K562 (cell line): Measurements from ENCODE around the gene SMAD7. TPM values are rescaled to one million over a fixed set of nuclear protein-coding genes. Genes with fewer than 3 reads are reported as not detected.

ENCODE experiments used
- ARID4B ChIP-seq: sonication (generic); formaldehyde crosslinking; IDR thresholded peaks from 2 replicates; pipeline ENCODE4 v1.8.0; 2022; ENCODE audit warnings: mild to moderate bottlenecking, missing genetic modification reagents
- CBFB ChIP-seq: sonication (generic); formaldehyde crosslinking; IDR thresholded peaks from 2 replicates; pipeline ENCODE4 v1.4.0; 2020; ENCODE audit warnings: mild to moderate bottlenecking, missing genetic modification reagents
- CHD2 ChIP-seq: IDR thresholded peaks from 2 replicates; pipeline ENCODE4 v1.6.1; 2011; ENCODE audit warnings: low read depth, low read length
- CXXC5 ChIP-seq: fragments of 250-450 bp; sonication (Bioruptor Pico); IDR thresholded peaks from 2 replicates; pipeline ENCODE4 v1.8.0; 2022; ENCODE audit warnings: inconsistent platforms, mild to moderate bottlenecking, moderate library complexity
- ELF2 ChIP-seq: fragments of 250-450 bp; sonication (Bioruptor Pico); IDR thresholded peaks from 2 replicates; pipeline ENCODE4 v1.5.0; 2021; ENCODE audit warnings: mild to moderate bottlenecking
- ETV5 ChIP-seq: sonication (generic); formaldehyde crosslinking; IDR thresholded peaks from 2 replicates; pipeline ENCODE4 v1.4.0; 2020; ENCODE audit warnings: low read depth, mild to moderate bottlenecking, missing genetic modification reagents
- FOXJ2 ChIP-seq: fragments of 200-800 bp; sonication (Bioruptor generic); IDR thresholded peaks from 2 replicates; pipeline ENCODE4 v1.6.1; 2016; ENCODE audit warnings: missing genetic modification characterization, missing compliant biosample characterization
- HDAC6 ChIP-seq: IDR thresholded peaks from 2 replicates; pipeline ENCODE4 v1.6.1; 2012; ENCODE audit warnings: low read depth, mild to moderate bottlenecking, control low read depth, inconsistent platforms, low read length, moderate library complexity
- HMGXB4 ChIP-seq: sonication (generic); formaldehyde crosslinking; IDR thresholded peaks from 2 replicates; pipeline ENCODE4 v1.8.1; 2023; ENCODE audit warnings: mild to moderate bottlenecking, missing genetic modification reagents
- HNRNPH1 ChIP-seq: fragments of 200-400 bp; formaldehyde crosslinking; optimal IDR thresholded peaks from 2 replicates; pipeline ENCODE3; 2017; ENCODE audit warnings: low read depth, mild to moderate bottlenecking, low read length, moderate library complexity
- HNRNPLL ChIP-seq: fragments of 200-400 bp; formaldehyde crosslinking; IDR thresholded peaks from 2 replicates; pipeline ENCODE4 v1.6.1; 2017; ENCODE audit warnings: low read length, low read depth, mild to moderate bottlenecking; ENCODE audit not compliant: poor library complexity, severe bottlenecking
- NCOA2 ChIP-seq, 2 experiments: fragments of 450-650 bp; IDR thresholded peaks; 2 replicates each; pipeline ENCODE4 v1.6.1; 2018; ENCODE audit warnings: mild to moderate bottlenecking in 2 of 2, moderate library complexity in 1 of 2; ENCODE audit not compliant: partially characterized antibody in 2 of 2
- POLR3G ChIP-seq: IDR thresholded peaks from 2 replicates; pipeline ENCODE4 v1.6.1; 2011; ENCODE audit not compliant: insufficient read length, insufficient replicate concordance; ENCODE audit errors: extremely low read depth
- POU5F1 ChIP-seq: fragments of 150-350 bp; IDR thresholded peaks from 2 replicates; pipeline ENCODE4 v1.6.1; 2014; ENCODE audit warnings: borderline replicate concordance, low read length, low read depth, mild to moderate bottlenecking; ENCODE audit not compliant: partially characterized antibody
- RBM34 ChIP-seq: fragments of 200-400 bp; formaldehyde crosslinking; IDR thresholded peaks from 2 replicates; pipeline ENCODE4 v1.6.1; 2018; ENCODE audit warnings: low read length, borderline replicate concordance; ENCODE audit not compliant: insufficient read depth
- RCOR1 ChIP-seq, 2 experiments: IDR thresholded peaks; 2 replicates each; pipeline ENCODE4 v1.6.1; 2012; ENCODE audit warnings: low read depth in 2 of 2, low read length in 2 of 2, borderline replicate concordance in 1 of 2, improper control_type of control experiment in 1 of 2
- SOX6 ChIP-seq: fragments of 450-650 bp; IDR thresholded peaks from 2 replicates; pipeline ENCODE4 v1.6.1; 2014; ENCODE audit warnings: mild to moderate bottlenecking
- STAT5B ChIP-seq: fragments of 250-450 bp; sonication (Bioruptor Pico); IDR thresholded peaks from 2 replicates; pipeline ENCODE4 v1.8.0; 2021; ENCODE audit warnings: mild to moderate bottlenecking, inconsistent platforms
- TRIM24 ChIP-seq, 2 experiments: fragments of 450-650 bp; IDR thresholded peaks; 2 replicates each; pipeline ENCODE4 v1.6.1; 2016
- ZBTB8A ChIP-seq: fragments of 450-650 bp; IDR thresholded peaks from 2 replicates; pipeline ENCODE4 v1.6.1; 2018; ENCODE audit warnings: mild to moderate bottlenecking, moderate library complexity; ENCODE audit not compliant: partially characterized antibody
- ZC3H4 ChIP-seq: sonication (generic); formaldehyde crosslinking; IDR thresholded peaks from 2 replicates; pipeline ENCODE4 v1.9.0; 2021; ENCODE audit warnings: missing genetic modification reagents, borderline replicate concordance
- ZEB2 ChIP-seq: fragments of 450-650 bp; IDR thresholded peaks from 2 replicates; pipeline ENCODE4 v1.6.1; 2016
- ZFX ChIP-seq: sonication (generic); formaldehyde crosslinking; IDR thresholded peaks from 2 replicates; pipeline ENCODE4 v1.8.0; 2022; ENCODE audit warnings: mild to moderate bottlenecking, missing genetic modification reagents, moderate library complexity
- ZNF140 ChIP-seq: fragments of 250-450 bp; sonication (Bioruptor Pico); IDR thresholded peaks from 2 replicates; pipeline ENCODE4 v1.8.0; 2021; ENCODE audit warnings: moderate library complexity, mild to moderate bottlenecking, inconsistent platforms
- ZNF445 ChIP-seq: fragments of 250-450 bp; sonication (Bioruptor Pico); IDR thresholded peaks from 2 replicates; pipeline ENCODE4 v1.4.0; 2020; ENCODE audit warnings: low read depth, mild to moderate bottlenecking, moderate library complexity
- polyA plus RNA-seq, 8 experiments: library from polyadenylated mRNA; depleted of rRNA in 4 of 8; stranded (reverse) in 5 of 8; unstranded in 3 of 8; fragments of >200 nt; fragmentation: Nextera tagmentation in 2 of 8; fragmentation: Illumina TruSeq in 1 of 8; extraction: Ambion mirVana in 2 of 8; extraction: Trizol in 1 of 8; gene quantifications; 2 replicates each; pipeline versions ENCODE4 v1.2.1 to v1.2.3, GENCODE V29; 2011 to 2014; ENCODE audit warnings: inconsistent platforms in 1 of 8, missing spikeins in 1 of 8
- total RNA-seq, 7 experiments: library from RNA; depleted of rRNA in 6 of 7; stranded (reverse); fragments of >200 nt in 6 of 7; fragmentation: Illumina TruSeq in 2 of 7; extraction: Trizol in 2 of 7; gene quantifications; 2 replicates each; pipeline versions ENCODE4 v1.2.1 to v1.2.3, GENCODE V29; 2011 to 2021; ENCODE audit warnings: low replicate concordance in 1 of 7

Gene SMAD7
- total and polyA plus RNA-seq, 9 of the 15 experiments (the other 6 are each of a cell fraction or from before 2014, with no cell fraction given), result 0.13 to 3.0 (median 1.6) TPM

- TF ChIP-seq HMGXB4 (CRISPR knock-in tag) (no peak), SOX6 (no peak), ZBTB8A (no peak), HDAC6 (no peak), ETV5 (CRISPR knock-in tag) (peak; percentile 41; the same call in 1 of the 2 replicates), ZFX (CRISPR knock-in tag) (no peak), ZNF445 (CRISPR knock-in tag) (no peak), RBM34 (no peak), CXXC5 (peak; percentile 32; the same call in 1 of the 2 replicates), ZEB2 (peak; percentile 76), ELF2 (CRISPR knock-in tag) (no peak), POLR3G (no peak), ZC3H4 (CRISPR knock-in tag) (no peak), TRIM24 (IDR thresholded peaks at IDR 0.05) (0 out of 4 replicates have a peak, but pooled peaks of 1 of the 2 experiments have one; percentile 20), STAT5B (CRISPR knock-in tag) (no peak), RCOR1 (IDR thresholded peaks at IDR 0.05; ENCODE audit: borderline replicate concordance in 1 of 2, low read depth in 2 of 2, low read length in 2 of 2) (peak in 1 of 2 experiments; percentile 80; a peak in 2 of 4 replicates), ZNF140 (CRISPR knock-in tag) (no peak), CHD2 (no peak), CBFB (CRISPR knock-in tag) (no peak), POU5F1 (no peak), HNRNPLL (no peak), FOXJ2 (tag) (no peak), ARID4B (no peak), NCOA2 (IDR thresholded peaks at IDR 0.05; ENCODE audit: partially characterized antibody in 2 of 2) (no peak), HNRNPH1 (no peak)
Observed at GRCh38 chr18:48982266-48982665, 31.5 kb upstream of the SMAD7 start (continued).
